Hepatocyte (in vitro differentiated cells): ENCODE data around the gene PHB1. TPM values are rescaled to one million over a fixed set of nuclear protein-coding genes. Genes with fewer than 3 reads are reported as not detected.

Experiments used
- DNase-seq: peaks from one replicate; pipeline ENCODE4 v3.0.0-alpha.2; 2016; ENCODE audit warnings: low spot score
- H2AFZ ChIP-seq: fragments of 200-600 bp; sonication (generic); 2 replicates; pipeline ENCODE4 v1.6.0; 2016; ENCODE audit warnings: antibody characterized with exemption, mild to moderate bottlenecking
- H3K27ac ChIP-seq: fragments of 200-600 bp; sonication (generic); 2 replicates; pipeline ENCODE4 v1.5.1; 2016; ENCODE audit warnings: mild to moderate bottlenecking
- H3K27me3 ChIP-seq: fragments of 200-600 bp; sonication (generic); 2 replicates; pipeline ENCODE4 v1.6.1; 2016
- H3K36me3 ChIP-seq: fragments of 200-600 bp; sonication (generic); replicated peaks from 2 replicates; pipeline ENCODE4 v1.5.1; 2016; ENCODE audit warnings: low read depth; ENCODE audit not compliant: insufficient read depth
- H3K4me1 ChIP-seq: fragments of 200-600 bp; sonication (generic); 2 replicates; pipeline ENCODE4 v1.5.1; 2016; ENCODE audit warnings: mild to moderate bottlenecking, moderate library complexity; ENCODE audit not compliant: insufficient read depth
- H3K4me2 ChIP-seq: fragments of 200-600 bp; sonication (generic); 2 replicates; pipeline ENCODE4 v1.6.0; 2016
- H3K4me3 ChIP-seq: fragments of 200-600 bp; sonication (generic); 2 replicates; pipeline ENCODE4 v1.5.1; 2016; ENCODE audit warnings: mild to moderate bottlenecking
- H3K79me2 ChIP-seq: fragments of 200-600 bp; sonication (generic); 2 replicates; pipeline ENCODE4 v1.6.0; 2017; ENCODE audit warnings: mild to moderate bottlenecking
- H3K9me2 ChIP-seq: fragments of 200-600 bp; sonication (generic); replicated peaks from 2 replicates; pipeline ENCODE4 v1.6.0; 2017; ENCODE audit warnings: mild to moderate bottlenecking; ENCODE audit not compliant: insufficient read depth
- H3K9me3 ChIP-seq: fragments of 200-600 bp; sonication (generic); 2 replicates; pipeline ENCODE4 v1.5.1; 2016; ENCODE audit warnings: low read depth, mild to moderate bottlenecking
- H4K20me1 ChIP-seq: fragments of 200-600 bp; sonication (generic); 2 replicates; pipeline ENCODE4 v1.6.0; 2016; ENCODE audit warnings: mild to moderate bottlenecking; ENCODE audit not compliant: insufficient read depth, poor library complexity, severe bottlenecking
- EZH2 ChIP-seq: fragments of 200-600 bp; sonication (generic); IDR thresholded peaks from 2 replicates; pipeline ENCODE4 v1.6.1; 2016; ENCODE audit warnings: antibody characterized with exemption, mild to moderate bottlenecking, borderline replicate concordance
- EZH2phosphoT487 ChIP-seq: fragments of 200-600 bp; sonication (generic); IDR thresholded peaks from one replicate; pipeline ENCODE4 v1.6.1; 2018; ENCODE audit warnings: antibody characterized with exemption, mild to moderate bottlenecking, low read depth, moderate library complexity; ENCODE audit not compliant: unreplicated experiment, severe bottlenecking
- WGBS: methylation state at CpG from one replicate; pipeline ENCODE4 v1.1.6; 2016; ENCODE audit warnings: low lambda C conversion rate; ENCODE audit errors: missing lambda C conversion rate; 5-methylcytosine and 5-hydroxymethylcytosine counted together
- polyA plus RNA-seq: library from polyadenylated mRNA; unstranded; fragments of >200 nt; fragmentation: Nextera tagmentation; extraction: Ambion mirVana; gene quantifications from 2 replicates; pipeline ENCODE4 v1.2.1, GENCODE V29; 2016
- total RNA-seq: library from RNA; depleted of rRNA; stranded (reverse); fragments of >200 nt; gene quantifications from 2 replicates; pipeline ENCODE4 v1.2.3, GENCODE V29; 2014
- TF ChIP-seq, protein P1 (sequence below): fragments of 200-600 bp; sonication (generic); IDR thresholded peaks from 2 replicates; pipeline ENCODE4 v1.5.1; 2016; ENCODE audit warnings: antibody characterized with exemption, mild to moderate bottlenecking; ENCODE audit not compliant: poor library complexity

PHB1 gene
- total and polyA plus RNA-seq, 2 experiments from 2014 or later = 114 to 171 TPM

DNA sequence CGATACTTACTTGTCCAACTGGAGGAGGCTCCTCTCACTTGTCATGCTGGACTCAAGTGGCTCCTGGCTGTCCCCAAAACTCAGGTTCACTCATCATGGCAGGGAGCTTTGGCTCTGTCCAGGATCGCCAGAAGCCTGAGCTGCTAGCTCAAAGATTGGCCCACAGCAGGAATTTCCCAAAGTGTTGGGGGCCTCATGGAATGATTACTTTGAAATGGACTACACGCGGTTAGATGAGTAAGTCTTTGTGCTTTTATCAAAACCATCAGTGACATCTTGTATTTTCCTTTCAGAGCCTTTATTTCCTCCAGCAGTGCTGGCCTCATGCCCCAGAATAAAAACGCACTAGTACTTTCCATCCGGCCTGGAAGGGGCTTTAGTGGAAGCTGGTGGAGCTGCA is 29.2 kb upstream of the PHB1 start:
- WGBS = 63% methylated on average over 6 of the region's 6 CpGs
- no peak overlapping the region for H3K27ac ChIP-seq
- no peak for DNase-seq
- no peaks in the 10 kb centered on the region for H3K9me2 ChIP-seq
- no peak overlapping the region for H3K4me3 ChIP-seq
- H3K27me3 ChIP-seq = peaks cover 20% of the 10 kb centered on the region
- TF ChIP-seq EZH2 (no peak), EZH2phosphoT487 (no peak)
- TF ChIP-seq, protein P1, sequence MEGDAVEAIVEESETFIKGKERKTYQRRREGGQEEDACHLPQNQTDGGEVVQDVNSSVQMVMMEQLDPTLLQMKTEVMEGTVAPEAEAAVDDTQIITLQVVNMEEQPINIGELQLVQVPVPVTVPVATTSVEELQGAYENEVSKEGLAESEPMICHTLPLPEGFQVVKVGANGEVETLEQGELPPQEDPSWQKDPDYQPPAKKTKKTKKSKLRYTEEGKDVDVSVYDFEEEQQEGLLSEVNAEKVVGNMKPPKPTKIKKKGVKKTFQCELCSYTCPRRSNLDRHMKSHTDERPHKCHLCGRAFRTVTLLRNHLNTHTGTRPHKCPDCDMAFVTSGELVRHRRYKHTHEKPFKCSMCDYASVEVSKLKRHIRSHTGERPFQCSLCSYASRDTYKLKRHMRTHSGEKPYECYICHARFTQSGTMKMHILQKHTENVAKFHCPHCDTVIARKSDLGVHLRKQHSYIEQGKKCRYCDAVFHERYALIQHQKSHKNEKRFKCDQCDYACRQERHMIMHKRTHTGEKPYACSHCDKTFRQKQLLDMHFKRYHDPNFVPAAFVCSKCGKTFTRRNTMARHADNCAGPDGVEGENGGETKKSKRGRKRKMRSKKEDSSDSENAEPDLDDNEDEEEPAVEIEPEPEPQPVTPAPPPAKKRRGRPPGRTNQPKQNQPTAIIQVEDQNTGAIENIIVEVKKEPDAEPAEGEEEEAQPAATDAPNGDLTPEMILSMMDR = no peak
- H3K4me1 ChIP-seq = peaks cover 5% of the 10 kb centered on the region
- H3K9me3 ChIP-seq = no peaks in the 10 kb centered on the region
- H2AFZ ChIP-seq = no peak overlapping the region
- H4K20me1 ChIP-seq = no peaks in the 10 kb centered on the region
- H3K79me2 ChIP-seq = no peaks in the 10 kb centered on the region
- no peaks in the 10 kb centered on the region for H3K36me3 ChIP-seq
- no peak overlapping the region for H3K4me2 ChIP-seq

DNA sequence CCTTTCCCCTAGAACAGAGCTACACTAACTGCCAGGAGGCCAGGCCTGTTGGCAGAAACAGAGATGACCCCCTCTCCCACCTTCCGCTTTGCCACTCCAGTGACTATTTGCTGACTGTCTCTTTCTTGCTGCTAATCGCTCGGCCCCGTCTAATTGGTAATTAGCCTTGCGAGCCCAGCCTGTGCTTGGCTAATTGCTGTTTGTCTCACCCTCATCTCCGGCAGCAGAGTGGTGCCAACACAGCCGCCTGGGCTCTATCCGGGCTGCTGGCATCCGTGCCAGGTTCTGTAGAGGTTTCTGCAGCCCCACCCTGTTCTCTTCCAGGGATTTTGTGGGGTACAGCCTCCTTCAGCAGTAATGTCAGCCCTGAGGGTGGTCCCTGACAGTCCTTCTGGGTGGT is 27.4 kb upstream of the PHB1 start:
- 73% methylated on average over 9 of the region's 9 CpGs for WGBS
- no peak for TF ChIP-seq EZH2phosphoT487
- TF ChIP-seq EZH2 = no peak
- TF ChIP-seq, protein P1 = no peak
- Histone ChIP-seq H3K4me1 (peaks cover 6% of the 10 kb centered on the region), H3K9me2 (no peaks in the 10 kb centered on the region), H3K79me2 (no peaks in the 10 kb centered on the region), H3K4me3 (no peak overlapping the region), H3K4me2 (no peak overlapping the region), H2AFZ (no peak overlapping the region), H3K27ac (no peak overlapping the region), H4K20me1 (no peaks in the 10 kb centered on the region), H3K27me3 (peaks cover 33% of the 10 kb centered on the region), H3K36me3 (no peaks in the 10 kb centered on the region), H3K9me3 (no peaks in the 10 kb centered on the region)
- DNase-seq = no peak

DNA sequence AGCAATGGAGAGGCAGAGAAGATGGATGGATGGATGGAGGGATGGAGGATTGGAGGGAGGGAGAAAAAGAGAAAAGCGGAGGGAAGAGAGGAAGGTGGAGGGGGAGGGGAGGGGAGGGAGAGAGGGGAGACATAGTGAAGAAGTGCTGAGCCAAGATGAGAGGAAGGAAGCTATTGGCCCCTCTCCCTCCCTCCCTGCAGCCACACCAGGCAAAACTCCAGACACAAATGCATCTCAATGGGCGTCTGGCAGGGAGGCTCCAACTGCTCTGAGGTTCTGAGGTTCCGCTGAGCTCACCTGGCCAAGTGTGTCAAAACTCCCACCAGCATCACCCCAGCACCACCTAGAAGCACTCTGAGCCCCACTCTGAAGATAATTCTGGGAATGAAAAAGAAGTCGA is 26.9 kb upstream of the PHB1 start:
- Histone ChIP-seq H2AFZ (no peak overlapping the region), H3K4me2 (no peak overlapping the region), H3K4me1 (peaks cover 6% of the 10 kb centered on the region), H3K4me3 (no peak overlapping the region), H3K9me2 (no peaks in the 10 kb centered on the region), H3K79me2 (no peaks in the 10 kb centered on the region), H3K36me3 (no peaks in the 10 kb centered on the region), H3K27me3 (peaks cover 33% of the 10 kb centered on the region), H3K27ac (no peak overlapping the region), H4K20me1 (no peaks in the 10 kb centered on the region), H3K9me3 (no peaks in the 10 kb centered on the region)
- WGBS = 74% methylated on average over 3 of the region's 4 CpGs
- TF ChIP-seq, protein P1 = no peak
- TF ChIP-seq EZH2phosphoT487 (no peak), EZH2 (no peak)
- DNase-seq = no peak

GRCh38 chr17:49440581-49440980 is 25.9 kb upstream of the PHB1 start:
- Histone ChIP-seq H3K27ac (no peak overlapping the region), H3K9me2 (no peaks in the 10 kb centered on the region), H3K79me2 (no peaks in the 10 kb centered on the region), H3K36me3 (no peaks in the 10 kb centered on the region), H3K4me3 (no peak overlapping the region), H2AFZ (no peak overlapping the region), H3K4me2 (no peak overlapping the region), H3K4me1 (peaks cover 6% of the 10 kb centered on the region), H3K27me3 (peaks cover 33% of the 10 kb centered on the region), H3K9me3 (no peaks in the 10 kb centered on the region), H4K20me1 (no peaks in the 10 kb centered on the region)
- 64% methylated on average over 1 of the region's 1 CpG for WGBS
- DNase-seq = no peak
- TF ChIP-seq EZH2 (no peak), EZH2phosphoT487 (no peak)
- TF ChIP-seq, protein P1 = no peak
